GM12892 (cell line): ENCODE measurements around the gene TRIM29.

Source experiments
- DNase-seq: peaks from one replicate; pipeline ENCODE4 v3.0.0; 2011; ENCODE audit not compliant: insufficient read length
- FAIRE-seq: peaks from 2 replicates; lab custom pipeline; 2011; peaks lifted over from hg19 to GRCh38; lab: Jason Lieb, UNC
- POLR2A ChIP-seq: IDR thresholded peaks from 2 replicates; pipeline ENCODE4 v1.6.1; 2011; ENCODE audit warnings: low read depth, low read length, control low read depth
- POLR2AphosphoS5 ChIP-seq: IDR thresholded peaks from 2 replicates; pipeline ENCODE4 v1.6.1; 2011; ENCODE audit warnings: low read depth, low read length, control low read depth
- TAF1 ChIP-seq: IDR thresholded peaks from 2 replicates; pipeline ENCODE4 v1.6.1; 2011; ENCODE audit warnings: low read depth, mild to moderate bottlenecking, control low read depth, low read length, borderline replicate concordance

The TRIM29 gene

GRCh38 chr11:120108785-120109168 is 29.1 kb downstream of the TRIM29 start:
- no peak for FAIRE-seq
- no peak for TF ChIP-seq POLR2A
- TF ChIP-seq TAF1 = no peak
- TF ChIP-seq POLR2AphosphoS5 = no peak

DNA sequence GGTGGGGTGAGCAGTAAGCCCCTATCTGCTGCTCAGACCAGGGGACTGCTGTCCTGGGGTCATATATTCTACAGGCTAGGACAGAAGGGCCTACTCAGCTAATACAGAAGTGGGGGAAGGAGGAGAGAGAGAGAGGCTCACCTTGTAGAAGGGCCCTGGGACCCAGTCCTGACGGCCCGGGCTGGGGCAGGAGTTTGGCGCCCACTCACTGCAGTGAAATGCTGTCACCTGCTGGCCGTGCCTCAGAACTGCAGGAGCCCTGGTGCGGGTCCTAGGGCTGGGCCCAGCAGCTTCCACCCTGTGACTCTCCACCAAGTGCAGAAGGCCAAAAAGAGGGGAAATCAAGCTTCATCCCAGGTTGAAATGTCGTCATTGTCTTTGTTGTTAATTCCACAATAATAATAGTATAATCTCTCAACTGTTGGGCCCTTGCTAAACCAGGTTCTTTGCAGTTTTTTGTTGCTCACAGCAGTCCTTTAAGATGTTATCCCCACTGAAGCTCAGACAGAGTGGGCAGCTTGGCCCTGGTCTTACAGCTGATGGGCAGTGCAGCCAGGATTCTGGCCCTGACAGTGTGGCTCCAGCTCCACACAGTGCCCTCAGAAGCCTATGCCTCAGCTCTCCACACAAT is 29.6 kb downstream of the TRIM29 start:
- FAIRE-seq = peak; percentile 89
- DNase-seq = peak; percentile 88
- TF ChIP-seq TAF1 (no peak), POLR2AphosphoS5 (no peak), POLR2A (no peak)

More at GRCh38 chr11:120108785-120109168, 29.1 kb downstream of the TRIM29 start:
- no peak for DNase-seq

- DNase-seq = no peak
- TF ChIP-seq TAF1 = no peak
- no peak for TF ChIP-seq POLR2AphosphoS5
- TF ChIP-seq POLR2A = no peak
- FAIRE-seq = no peak
Measured at GRCh38 chr11:120107692-120108091, 30.2 kb downstream of the TRIM29 start.

DNA sequence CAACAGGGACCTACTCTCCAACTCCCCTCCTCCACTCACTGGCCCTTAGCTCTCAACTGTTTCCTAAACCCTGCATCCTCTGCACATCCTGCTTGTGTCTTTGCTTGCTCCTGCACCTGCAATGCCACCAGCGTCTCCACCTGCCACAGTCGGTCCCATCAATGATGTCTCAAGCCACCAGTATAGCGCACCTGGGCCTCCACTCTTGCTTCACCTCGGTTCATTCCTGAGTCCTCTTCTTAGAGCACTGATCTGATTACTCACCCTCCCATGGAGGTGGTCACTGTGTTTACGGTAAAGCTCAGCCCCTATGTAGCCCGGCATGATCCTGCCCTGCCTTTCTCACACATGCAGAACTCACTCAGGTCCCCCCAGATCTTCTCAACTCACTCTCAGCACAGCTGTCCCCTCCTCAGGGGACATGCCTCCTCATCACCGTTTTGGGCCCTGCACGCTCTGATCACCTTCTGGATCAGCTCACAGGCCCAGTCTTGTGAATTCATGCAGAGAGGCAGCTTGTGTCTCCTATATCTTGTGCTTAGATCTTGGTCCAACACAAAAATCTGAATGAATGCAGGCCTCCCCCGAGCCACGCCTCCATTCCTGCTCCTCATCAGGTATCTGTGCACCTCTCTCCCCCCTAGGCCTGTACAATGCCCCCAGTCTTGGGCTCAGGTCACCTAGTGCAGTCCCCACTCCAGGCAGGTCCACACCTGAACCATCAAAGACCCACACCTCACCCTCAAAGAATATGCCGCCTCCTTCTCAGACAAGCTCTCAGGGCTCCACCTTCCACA is 31.4 kb downstream of the TRIM29 start:
- TF ChIP-seq POLR2A (no peak), TAF1 (no peak), POLR2AphosphoS5 (no peak)
- DNase-seq (no peak), FAIRE-seq (no peak)

- DNase-seq (no peak), FAIRE-seq (no peak)
- TF ChIP-seq TAF1 (no peak), POLR2AphosphoS5 (no peak)
Measured at GRCh38 chr11:120105576-120105975, 32.3 kb downstream of the TRIM29 start.

DNA sequence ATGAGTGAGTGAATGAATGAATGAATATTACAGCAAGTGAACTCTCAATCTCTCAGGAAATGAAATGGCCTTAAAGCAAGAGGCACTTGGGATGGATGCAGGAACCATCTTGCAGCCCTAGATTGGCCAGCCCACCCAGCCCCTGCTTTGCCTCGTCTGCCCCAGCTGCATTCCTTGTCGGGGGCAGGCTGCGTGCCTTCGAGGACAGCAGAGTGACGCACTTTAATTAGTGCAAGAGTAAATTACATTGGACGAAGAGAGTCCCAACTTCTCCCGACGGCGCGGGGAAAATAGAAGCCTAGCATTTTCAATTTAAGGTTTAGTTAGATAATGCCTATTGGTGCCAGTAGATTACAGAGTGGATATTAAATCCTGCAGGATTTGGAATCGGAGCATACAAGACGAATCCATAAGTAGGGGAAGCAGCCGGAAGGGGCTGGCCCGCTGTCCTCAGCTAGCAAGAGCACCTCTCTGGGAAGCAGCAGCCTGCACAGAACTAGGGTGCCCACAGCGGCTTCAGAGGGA is 33.8 kb downstream of the TRIM29 start:
- DNase-seq = no peak
- no peak for FAIRE-seq
- TF ChIP-seq POLR2A = no peak
- no peak for TF ChIP-seq POLR2AphosphoS5
- no peak for TF ChIP-seq TAF1

DNA sequence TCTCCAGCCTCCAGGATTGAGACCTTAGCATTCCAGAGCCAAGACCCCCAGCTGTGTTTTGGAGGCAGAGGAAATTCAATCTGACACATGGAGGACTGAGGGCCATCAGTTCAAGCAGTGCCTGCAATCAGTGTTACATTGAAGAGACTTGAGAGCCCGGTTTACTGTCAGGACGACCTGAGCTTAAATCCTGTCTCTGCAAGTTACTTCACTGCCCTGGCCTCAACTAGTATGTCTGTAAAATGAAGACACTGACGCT is 35.1 kb downstream of the TRIM29 start:
- TF ChIP-seq POLR2AphosphoS5 = no peak
- TF ChIP-seq POLR2A = no peak
- TF ChIP-seq TAF1 = no peak
- FAIRE-seq (no peak), DNase-seq (no peak)

DNA sequence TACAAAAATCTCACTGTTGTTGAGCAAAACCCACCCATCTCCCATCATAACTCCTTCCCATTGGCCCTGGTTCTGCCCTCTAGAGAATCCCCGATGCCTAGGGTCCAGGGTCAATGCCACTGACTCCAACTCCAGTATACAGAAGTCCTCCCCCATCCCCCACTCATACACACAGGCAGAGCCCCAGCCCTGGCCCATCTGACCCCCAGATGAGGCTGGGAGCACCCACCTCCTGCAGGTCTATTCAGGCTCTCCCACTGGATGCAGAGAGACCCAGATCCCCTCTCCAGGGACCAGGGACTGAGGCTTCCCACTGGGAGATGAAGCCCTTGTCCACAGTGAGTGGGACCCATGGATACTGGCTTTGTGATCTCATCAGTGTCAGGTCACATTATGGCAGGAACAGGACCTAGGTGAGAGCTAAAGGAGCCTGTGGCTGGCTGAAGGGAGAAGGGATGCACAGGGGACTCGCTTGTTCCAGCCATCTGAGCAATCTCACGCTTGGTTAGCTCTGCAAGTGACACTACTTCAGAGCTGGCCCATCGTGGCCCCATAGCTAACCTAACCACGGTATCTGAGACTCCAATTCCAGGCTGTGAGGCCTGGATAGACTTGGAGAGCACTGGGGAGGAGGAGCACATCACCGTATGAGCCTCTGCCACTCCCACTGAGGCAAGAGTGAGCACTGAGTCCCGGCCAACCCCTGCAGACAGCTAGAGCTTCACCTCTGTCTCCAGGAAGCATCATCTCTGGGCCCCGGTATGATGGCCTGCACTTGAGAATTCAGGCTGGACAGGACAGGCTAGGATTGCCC is 35.7 kb downstream of the TRIM29 start:
- DNase-seq = no peak
- FAIRE-seq = no peak
- TF ChIP-seq POLR2A (no peak), TAF1 (no peak), POLR2AphosphoS5 (no peak)

GRCh38 chr11:120098503-120099020 is 39.4 kb downstream of the TRIM29 start:
- TF ChIP-seq TAF1 (no peak), POLR2AphosphoS5 (no peak), POLR2A (no peak)
- no peak for FAIRE-seq
- no peak for DNase-seq

GRCh38 chr11:120097721-120098385 is 40.1 kb downstream of the TRIM29 start:
- no peak for FAIRE-seq
- no peak for DNase-seq
- TF ChIP-seq TAF1 (no peak), POLR2A (no peak), POLR2AphosphoS5 (no peak)

DNA sequence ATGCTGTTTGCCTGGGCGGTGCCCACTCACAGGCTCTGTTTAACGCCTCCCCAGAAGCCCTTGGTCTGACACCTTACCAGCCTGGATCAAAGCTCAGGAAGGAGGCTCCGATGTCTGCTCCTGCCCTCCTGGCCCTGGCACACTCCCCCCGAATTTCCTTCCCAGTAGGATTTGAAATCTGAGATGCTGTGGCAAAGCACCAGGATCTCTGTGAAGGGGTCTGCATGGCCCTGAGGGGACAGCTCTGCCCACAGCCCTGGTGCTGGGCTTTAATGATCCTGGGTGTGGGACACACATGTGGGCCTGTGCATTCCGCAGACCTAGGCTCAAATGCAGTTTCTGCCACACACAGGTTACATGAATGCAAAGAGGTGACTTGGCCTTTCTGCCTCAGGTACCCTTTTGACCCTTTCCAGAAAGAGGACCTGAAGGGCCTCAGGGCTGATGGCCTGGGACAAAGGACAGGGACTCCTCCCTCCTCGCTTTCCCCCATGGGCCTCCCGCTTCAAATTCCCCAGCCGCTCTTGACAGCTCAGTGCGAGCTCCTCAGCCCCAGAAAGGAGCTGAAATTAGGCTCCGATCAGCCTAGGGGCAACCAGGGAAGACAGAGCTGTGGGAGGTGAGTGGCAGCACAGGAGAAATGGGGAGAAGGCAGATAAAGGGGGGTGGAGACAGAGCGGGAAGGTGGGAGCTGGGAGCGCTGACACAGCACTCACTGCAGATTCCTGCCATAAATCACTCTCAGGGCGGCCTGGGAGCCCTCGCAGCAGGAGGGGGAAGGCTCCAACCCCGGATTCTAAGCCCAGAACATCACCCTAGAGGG is 41.3 kb downstream of the TRIM29 start:
- FAIRE-seq = no peak
- no peak for DNase-seq
- TF ChIP-seq TAF1 (no peak), POLR2A (no peak), POLR2AphosphoS5 (no peak)
